ENCODE data around the gene PHACTR3. TPM values are rescaled to one million over a fixed set of nuclear protein-coding genes. Genes with fewer than 3 reads are reported as not detected.
A peak's percentile ranks its signal among the peaks of the same experiment; 100 is the strongest.

Gene PHACTR3
- total RNA-seq, 4 donors from 2014 or later, result 1.4 to 7.2 (median 4.3) TPM

GRCh38 chr20:59686404-59687346 lies 82.3 kb downstream of the PHACTR3 start:
- H3K4me3 ChIP-seq (ENCODE audit: low read depth, poor library complexity, severe bottlenecking), result no peak overlapping the region
- 92 to 95% methylated on average over 7 of the region's 7 CpGs for WGBS, 2 donors
- TF ChIP-seq POLR2A (IDR thresholded peaks at IDR 0.05) (no peak), CTCF (IDR thresholded peaks at IDR 0.05) (peak in 1 of 3 donors; percentile 34)
- intact Hi-C loops (cut with DNase I; ENCODE audit: low total_unique reads), result no loop called here
- DNase-seq (ENCODE audit: low spot score in 2 of 2), result peak in 1 of 2 donors; percentile 8

- no peak for DNase-seq (ENCODE audit: low spot score in 2 of 2)
- H3K4me3 ChIP-seq (ENCODE audit: low read depth, poor library complexity, severe bottlenecking), result no peak overlapping the region
- intact Hi-C loops (cut with DNase I; ENCODE audit: low total_unique reads), result no loop called here
- 52 to 54% methylated on average over 3 of the region's 3 CpGs for WGBS, 2 donors
- TF ChIP-seq POLR2A (IDR thresholded peaks at IDR 0.05), result no peak
These were observed 84.0 kb downstream of the PHACTR3 start for GRCh38 chr20:59688356-59688755.

GRCh38 chr20:59688999-59689398 lies 84.7 kb downstream of the PHACTR3 start:
- TF ChIP-seq CTCF (IDR thresholded peaks at IDR 0.05), result no peak
- TF ChIP-seq POLR2A (IDR thresholded peaks at IDR 0.05), result no peak
- no peak overlapping the region for H3K4me3 ChIP-seq (ENCODE audit: low read depth, poor library complexity, severe bottlenecking)
- intact Hi-C loops (cut with DNase I; ENCODE audit: low total_unique reads), result no loop called here
- 75 to 82% methylated on average over 7 of the region's 7 CpGs for WGBS, 2 donors
- DNase-seq (ENCODE audit: low spot score in 2 of 2), result peak in 1 of 2 donors; percentile 80

GRCh38 chr20:59690101-59690500 lies 85.8 kb downstream of the PHACTR3 start:
- WGBS, 2 donors, result 78 to 82% methylated on average over 4 of the region's 4 CpGs
- intact Hi-C loops (cut with DNase I; ENCODE audit: low total_unique reads), result no loop called here
- TF ChIP-seq POLR2A (IDR thresholded peaks at IDR 0.05) (no peak), CTCF (IDR thresholded peaks at IDR 0.05) (no peak)
- DNase-seq (ENCODE audit: low spot score in 2 of 2), result peak in 1 of 2 donors; percentile 61
- no peak overlapping the region for H3K4me3 ChIP-seq (ENCODE audit: low read depth, poor library complexity, severe bottlenecking)

- WGBS, 2 donors, result 77% methylated on average over 4 of the region's 4 CpGs
- peak in 1 of 2 donors; percentile 50 for DNase-seq (ENCODE audit: low spot score in 2 of 2)
- no peak for TF ChIP-seq CTCF (IDR thresholded peaks at IDR 0.05)
- TF ChIP-seq POLR2A (IDR thresholded peaks at IDR 0.05), result no peak
- H3K4me3 ChIP-seq (ENCODE audit: low read depth, poor library complexity, severe bottlenecking), result no peak overlapping the region
- intact Hi-C loops (cut with DNase I; ENCODE audit: low total_unique reads), result no loop called here
These were observed 86.6 kb downstream of the PHACTR3 start for GRCh38 chr20:59690976-59691375.

GRCh38 chr20:59692139-59692538 lies 87.8 kb downstream of the PHACTR3 start:
- TF ChIP-seq CTCF (IDR thresholded peaks at IDR 0.05), result no peak
- TF ChIP-seq POLR2A (IDR thresholded peaks at IDR 0.05), result no peak
- intact Hi-C loops (cut with DNase I; ENCODE audit: low total_unique reads), result no loop called here
- no peak overlapping the region for H3K4me3 ChIP-seq (ENCODE audit: low read depth, poor library complexity, severe bottlenecking)
- 71 to 77% methylated on average over 3 of the region's 3 CpGs for WGBS, 2 donors
- peak in 1 of 2 donors; percentile 28 for DNase-seq (ENCODE audit: low spot score in 2 of 2)

All from lower leg skin (tissue), 4 donors.